ENCODE measurements around the gene TSSC4.

The TSSC4 gene

GRCh38 chr11:2369896-2370295 is 30.7 kb upstream of the TSSC4 start:
- no peak for DNase-seq

- DNase-seq: no peak
Observed at GRCh38 chr11:2374456-2375201, 25.9 kb upstream of the TSSC4 start.

GRCh38 chr11:2375341-2375853 is 25.2 kb upstream of the TSSC4 start:
- no peak for DNase-seq

GRCh38 chr11:2375964-2376551 is 24.5 kb upstream of the TSSC4 start:
- DNase-seq: no peak

- DNase-seq: peak; percentile 35
Observed at GRCh38 chr11:2376751-2377451, 23.6 kb upstream of the TSSC4 start, which contains the start of gene CD81. Gene CD81, plus strand, starts transcription at chr11:2377310. Its CDS starts 240 bp downstream, at chr11:2377550.

- no peak for DNase-seq
Observed at GRCh38 chr11:2377511-2378443, 22.8 kb upstream of the TSSC4 start.

GRCh38 chr11:2378527-2379210 is 21.9 kb upstream of the TSSC4 start:
- DNase-seq: no peak

GRCh38 chr11:2379466-2380174 is 20.9 kb upstream of the TSSC4 start:
- DNase-seq: no peak

- no peak for DNase-seq
Observed at GRCh38 chr11:2380396-2380795, 20.2 kb upstream of the TSSC4 start.

- no peak for DNase-seq
Observed at GRCh38 chr11:2380807-2381350, 19.7 kb upstream of the TSSC4 start.

- no peak for DNase-seq
Observed at GRCh38 chr11:2381494-2382128, 18.9 kb upstream of the TSSC4 start.

- DNase-seq: no peak
Observed at GRCh38 chr11:2382129-2382517, 18.4 kb upstream of the TSSC4 start.

GRCh38 chr11:2382936-2383851 is 17.4 kb upstream of the TSSC4 start:
- no peak for DNase-seq

- no peak for DNase-seq
Observed at GRCh38 chr11:2383852-2384804, 16.4 kb upstream of the TSSC4 start.

- peak; percentile 45 for DNase-seq
Observed at GRCh38 chr11:2385156-2386151, 15.1 kb upstream of the TSSC4 start.

- no peak for DNase-seq
Observed at GRCh38 chr11:2386591-2386990, 14.0 kb upstream of the TSSC4 start.
